ENCODE data around the gene CELF4. TPM values are rescaled to one million over a fixed set of nuclear protein-coding genes. Genes with fewer than 3 reads are reported as not detected.

Gene CELF4
- total RNA-seq, 6 donors from 2014 or later = 0.15 to 1.4 (median 0.81) TPM; not detected in 1

- TF ChIP-seq EP300 (IDR thresholded peaks at IDR 0.05) (no peak), POLR2AphosphoS5 (IDR thresholded peaks at IDR 0.05) (no peak)
- Histone ChIP-seq H3K4me1 (no peaks in the 10 kb centered on the region), H3K27me3 (no peaks in the 10 kb centered on the region), H3K36me3 (no peaks in the 10 kb centered on the region), H3K4me3 (no peak overlapping the region), H3K9me3 (no peaks in the 10 kb centered on the region), H3K27ac (no peak overlapping the region)
- WGBS, 2 donors = 82 to 83% methylated on average over 12 to 13 of the region's 13 CpGs
- DNase-seq (no peak), ATAC-seq (ENCODE audit: low FRiP score in 2 of 2) (no peak)
These were observed 131.3 kb downstream of the CELF4 start for GRCh38 chr18:37434161-37434860.

- Histone ChIP-seq H3K36me3 (no peaks in the 10 kb centered on the region), H3K4me1 (no peaks in the 10 kb centered on the region), H3K4me3 (no peak overlapping the region), H3K27me3 (no peaks in the 10 kb centered on the region), H3K27ac (no peak overlapping the region), H3K9me3 (no peaks in the 10 kb centered on the region)
- no peak for TF ChIP-seq POLR2A (IDR thresholded peaks at IDR 0.05)
- no peak for TF ChIP-seq EP300 (IDR thresholded peaks at IDR 0.05)
- TF ChIP-seq POLR2AphosphoS5 (IDR thresholded peaks at IDR 0.05) = no peak
- no peak for TF ChIP-seq CTCF (IDR thresholded peaks at IDR 0.05)
- ATAC-seq (ENCODE audit: low FRiP score in 2 of 2) (no peak), DNase-seq (no peak)
- 93 to 96% methylated on average over 7 of the region's 7 CpGs for WGBS, 2 donors
These were observed 133.0 kb downstream of the CELF4 start for GRCh38 chr18:37432436-37433195.

GRCh38 chr18:37430357-37431076 lies 135.1 kb downstream of the CELF4 start:
- ATAC-seq (ENCODE audit: low FRiP score in 2 of 2) (no peak), DNase-seq (no peak)
- no peak for TF ChIP-seq CTCF (IDR thresholded peaks at IDR 0.05)
- TF ChIP-seq POLR2AphosphoS5 (IDR thresholded peaks at IDR 0.05) = no peak
- no peak for TF ChIP-seq EP300 (IDR thresholded peaks at IDR 0.05)
- no peak for TF ChIP-seq POLR2A (IDR thresholded peaks at IDR 0.05)
- H3K4me3 ChIP-seq = no peak overlapping the region
- H3K27me3 ChIP-seq = no peaks in the 10 kb centered on the region
- H3K36me3 ChIP-seq = no peaks in the 10 kb centered on the region
- H3K27ac ChIP-seq = no peak overlapping the region
- H3K4me1 ChIP-seq = no peaks in the 10 kb centered on the region
- H3K9me3 ChIP-seq = no peaks in the 10 kb centered on the region
- 69 to 80% methylated on average over 4 to 6 of the region's 6 CpGs for whole genome bisulfite sequencing, 2 donors

- Histone ChIP-seq H3K36me3 (no peaks in the 10 kb centered on the region), H3K27me3 (no peaks in the 10 kb centered on the region), H3K4me3 (no peak overlapping the region), H3K9me3 (no peaks in the 10 kb centered on the region), H3K27ac (no peak overlapping the region), H3K4me1 (no peaks in the 10 kb centered on the region)
- no peak for TF ChIP-seq POLR2A (IDR thresholded peaks at IDR 0.05)
- ATAC-seq (ENCODE audit: low FRiP score in 2 of 2) (no peak), DNase-seq (no peak)
- whole genome bisulfite sequencing, 2 donors = 81 to 89% methylated on average over 4 of the region's 4 CpGs
These were observed 135.8 kb downstream of the CELF4 start for GRCh38 chr18:37429791-37430190.

GRCh38 chr18:37428288-37428974 lies 137.2 kb downstream of the CELF4 start:
- Histone ChIP-seq H3K4me1 (no peaks in the 10 kb centered on the region), H3K36me3 (no peaks in the 10 kb centered on the region), H3K27ac (no peak overlapping the region), H3K9me3 (no peaks in the 10 kb centered on the region), H3K4me3 (no peak overlapping the region), H3K27me3 (no peaks in the 10 kb centered on the region)
- no peak for TF ChIP-seq POLR2A (IDR thresholded peaks at IDR 0.05)
- 67 to 74% methylated on average over 6 to 7 of the region's 7 CpGs for WGBS, 2 donors
- ATAC-seq (ENCODE audit: low FRiP score in 2 of 2) (no peak), DNase-seq (no peak)

- Histone ChIP-seq H3K9me3 (no peaks in the 10 kb centered on the region), H3K4me1 (no peaks in the 10 kb centered on the region), H3K4me3 (no peak overlapping the region), H3K36me3 (no peaks in the 10 kb centered on the region), H3K27me3 (no peaks in the 10 kb centered on the region), H3K27ac (no peak overlapping the region)
- no peak for ATAC-seq (ENCODE audit: low FRiP score in 2 of 2)
- no peak for DNase-seq
- no peak for TF ChIP-seq POLR2AphosphoS5 (IDR thresholded peaks at IDR 0.05)
- TF ChIP-seq EP300 (IDR thresholded peaks at IDR 0.05) = no peak
- no peak for TF ChIP-seq POLR2A (IDR thresholded peaks at IDR 0.05)
- TF ChIP-seq CTCF (IDR thresholded peaks at IDR 0.05) = no peak
- WGBS, 2 donors = 87 to 88% methylated on average over 12 to 15 of the region's 15 CpGs
These were observed 139.0 kb downstream of the CELF4 start for GRCh38 chr18:37426586-37426985.

Data from upper lobe of left lung (tissue), 6 donors.